Activated T-cell treated with anti-CD3 and anti-CD28 coated beads, Interleukin-2, amount 50 U/mL, for 72 hours (primary cell): ENCODE results near the gene LRRN1. TPM values are rescaled to one million over a fixed set of nuclear protein-coding genes. Genes with fewer than 3 reads are reported as not detected.
"Not testable (repeated sequence)": the region's sequence is repeated elsewhere in the genome, so short reads cannot be mapped to it uniquely, and the experiment has no call there.

ENCODE experiments used
- ATAC-seq, 2 donors: fragments of 150-1000 bp; cut with Tn5 transposase; replicated peaks in 1 of 2; 2 replicates each; pipeline ENCODE4 v1.10.0; 2021; ENCODE audit warnings: moderate library complexity in 2 of 2, mild to moderate bottlenecking in 1 of 2
- DNase-seq, 2 donors: peaks; one replicate each; pipeline ENCODE4 v3.0.0; 2021 to 2022; ENCODE audit warnings: mixed read lengths in 1 of 2
- H3K27ac Mint-ChIP-seq: one replicate; pipeline ENCODE4 v1.8.0; 2022; ENCODE audit warnings: mild to moderate bottlenecking, moderate library complexity, mixed read lengths
- H3K27me3 Mint-ChIP-seq: one replicate; pipeline ENCODE4 v1.8.0; 2022; ENCODE audit warnings: low read depth, mixed read lengths
- H3K36me3 Mint-ChIP-seq, 2 donors: one replicate each; pipeline ENCODE4 v1.8.0; 2022; ENCODE audit warnings: mixed read lengths in 2 of 2, mild to moderate bottlenecking in 1 of 2; ENCODE audit not compliant: insufficient read depth in 2 of 2
- H3K4me1 Mint-ChIP-seq: one replicate; pipeline ENCODE4 v1.8.0; 2022; ENCODE audit warnings: low read depth, mixed read lengths
- H3K4me3 Mint-ChIP-seq, 2 donors: one replicate each; pipeline ENCODE4 v1.8.0; 2022; ENCODE audit warnings: mild to moderate bottlenecking in 2 of 2, mixed read lengths in 2 of 2, moderate library complexity in 2 of 2
- H3K9me3 Mint-ChIP-seq, 2 donors: one replicate each; pipeline ENCODE4 v1.8.0; 2022; ENCODE audit warnings: mixed read lengths in 2 of 2
- total RNA-seq, 2 donors: library from RNA; stranded (reverse); gene quantifications; one replicate each; pipeline ENCODE4 v1.2.3, GENCODE V29; 2022

Gene LRRN1
- total RNA-seq, 2 donors from 2014 or later, result 0.58 to 2.6 TPM

GRCh38 chr3:3862534-3862933, 63.3 kb downstream of the LRRN1 start:
- H3K4me1 Mint-ChIP-seq, result no peaks in the 10 kb centered on the region
- H3K9me3 Mint-ChIP-seq, result peaks cover 5 to 8% of the 10 kb centered on the region in 2 donors
- no peak overlapping the region for H3K27ac Mint-ChIP-seq
- no peak overlapping the region for H3K4me3 Mint-ChIP-seq
- DNase-seq, result no peak
- H3K36me3 Mint-ChIP-seq, result peaks cover 0 to 4% of the 10 kb centered on the region in 2 donors
- no peak for ATAC-seq
- H3K27me3 Mint-ChIP-seq, result no peaks in the 10 kb centered on the region

- Mint-ChIP-seq H3K36me3 (no peaks in the 10 kb centered on the region), H3K27me3 (no peaks in the 10 kb centered on the region), H3K4me3 (no peak overlapping the region), H3K27ac (no peak overlapping the region), H3K4me1 (no peaks in the 10 kb centered on the region), H3K9me3 (no peaks in the 10 kb centered on the region)
- DNase-seq, result no peak
- ATAC-seq, result no peak
Observed at GRCh38 chr3:3875491-3875890, 76.3 kb downstream of the LRRN1 start.

- H3K36me3 Mint-ChIP-seq, result no peaks in the 10 kb centered on the region
- H3K4me1 Mint-ChIP-seq, result no peaks in the 10 kb centered on the region
- H3K27me3 Mint-ChIP-seq, result no peaks in the 10 kb centered on the region
- ATAC-seq (no peak), DNase-seq (no peak)
- peaks cover 0 to under 1% of the 10 kb centered on the region in 2 donors for H3K9me3 Mint-ChIP-seq
- H3K4me3 Mint-ChIP-seq, result no peak overlapping the region
- H3K27ac Mint-ChIP-seq, result no peak overlapping the region
Observed at GRCh38 chr3:3881050-3881449, 81.8 kb downstream of the LRRN1 start.

GRCh38 chr3:3887311-3887710, 88.1 kb downstream of the LRRN1 start:
- H3K4me1 Mint-ChIP-seq, ATAC-seq, H3K27ac Mint-ChIP-seq, H3K4me3 Mint-ChIP-seq, H3K27me3 Mint-ChIP-seq, DNase-seq, H3K36me3 Mint-ChIP-seq: not testable (repeated sequence)
- H3K9me3 Mint-ChIP-seq, result peaks cover 8 to 17% of the 10 kb centered on the region in 2 donors

DNA sequence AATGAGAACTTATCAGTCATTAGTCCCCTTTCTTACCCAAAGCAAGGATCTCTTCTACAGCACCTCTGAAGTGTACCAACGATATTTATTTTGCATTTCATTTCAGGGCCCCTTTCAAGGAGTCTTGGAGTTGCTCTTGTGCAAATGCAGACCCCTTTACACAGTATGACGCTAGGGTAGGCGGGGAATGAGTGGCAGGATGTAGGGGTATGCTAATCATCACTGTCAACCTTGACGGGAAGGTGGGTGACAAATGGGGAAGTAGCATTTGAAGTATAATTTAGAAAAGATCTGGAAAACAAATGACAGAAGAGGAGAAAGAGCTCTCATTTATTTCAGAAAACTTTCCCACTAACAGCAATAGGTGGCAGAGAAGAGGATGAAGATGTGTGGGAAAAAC, 94.4 kb downstream of the LRRN1 start:
- Mint-ChIP-seq H3K36me3 (peaks cover 5% of the 10 kb centered on the region in 2 donors), H3K9me3 (peaks cover 6 to 15% of the 10 kb centered on the region in 2 donors), H3K27ac (no peak overlapping the region), H3K4me1 (no peaks in the 10 kb centered on the region), H3K4me3 (no peak overlapping the region), H3K27me3 (no peaks in the 10 kb centered on the region)
- no peak for ATAC-seq
- DNase-seq, result no peak
